ENCODE data around the gene SUPV3L1. TPM values are rescaled to one million over a fixed set of nuclear protein-coding genes. Genes with fewer than 3 reads are reported as not detected.

SUPV3L1 gene
- total and polyA plus RNA-seq, 9 of the 15 experiments (the other 6 are each of a cell fraction or from before 2014, with no cell fraction given), result 45.2 to 156 (median 92.6) TPM

- no peak for TF ChIP-seq PATZ1 (CRISPR knock-in tag; IDR thresholded peaks at IDR 0.05; ENCODE audit: borderline replicate concordance)
- TF ChIP-seq TRIM24 (IDR thresholded peaks at IDR 0.05), result no peak
- no peak for TF ChIP-seq RFX7 (CRISPR knock-in tag; IDR thresholded peaks at IDR 0.05)
- TF ChIP-seq ETV1 (tag; conservative IDR thresholded peaks at IDR 0.05; ENCODE audit: low read depth), result peak; percentile 52
- TF ChIP-seq ZNF174 (CRISPR knock-in tag; IDR thresholded peaks at IDR 0.05), result no peak
- TF ChIP-seq ZNF695 (CRISPR knock-in tag; IDR thresholded peaks at IDR 0.05), result no peak
- no peak for TF ChIP-seq POLR2A (conservative IDR thresholded peaks at IDR 0.05)
- TF ChIP-seq PHF21A (IDR thresholded peaks at IDR 0.05; ENCODE audit: borderline replicate concordance, low read depth), result no peak
- TF ChIP-seq ZNF436 (CRISPR knock-in tag; IDR thresholded peaks at IDR 0.05), result no peak
- no peak for TF ChIP-seq UBTF (IDR thresholded peaks at IDR 0.05; ENCODE audit: borderline replicate concordance in 1 of 2, low read depth in 2 of 2, low read length in 2 of 2)
- TF ChIP-seq GATAD2B (IDR thresholded peaks at IDR 0.05; ENCODE audit: borderline replicate concordance), result no peak
- TF ChIP-seq ZNF316 (IDR thresholded peaks at IDR 0.05), result peak; percentile 46
- no peak for TF ChIP-seq HCFC1 (IDR thresholded peaks at IDR 0.05; ENCODE audit: low read depth, low read length)
- TF ChIP-seq HOXB6 (CRISPR knock-in tag; IDR thresholded peaks at IDR 0.05; ENCODE audit: borderline replicate concordance), result no peak
- no peak for TF ChIP-seq FOXJ3 (CRISPR knock-in tag; IDR thresholded peaks at IDR 0.05)
- no peak for TF ChIP-seq ZSCAN32 (CRISPR knock-in tag; IDR thresholded peaks at IDR 0.05)
- TF ChIP-seq MAFF (IDR thresholded peaks at IDR 0.05; ENCODE audit: low read length), result peak; percentile 36; the same call in 1 of the 2 replicates
- TF ChIP-seq RBM34 (IDR thresholded peaks at IDR 0.05; ENCODE audit: borderline replicate concordance, insufficient read depth, low read length), result no peak
- TF ChIP-seq EP300 (IDR thresholded peaks at IDR 0.05; ENCODE audit: low read length), result 0 out of 2 replicates have a peak, but pooled peaks have one; percentile 11
- peak; percentile 27; the same call in 1 of the 2 replicates for TF ChIP-seq MAFG (tag; conservative IDR thresholded peaks at IDR 0.05)
- 0 out of 2 replicates have a peak, but pooled peaks have one; percentile 15 for TF ChIP-seq GABPA (tag; conservative IDR thresholded peaks at IDR 0.05; ENCODE audit: low read depth)
- no peak for TF ChIP-seq GTF2F1 (IDR thresholded peaks at IDR 0.05; ENCODE audit: low read depth, low read length)
- TF ChIP-seq DLX4 (CRISPR knock-in tag; IDR thresholded peaks at IDR 0.05), result no peak
- TF ChIP-seq PTTG1 (tag; IDR thresholded peaks at IDR 0.05; ENCODE audit: low read depth), result no peak
- TF ChIP-seq MAFK (IDR thresholded peaks at IDR 0.05; ENCODE audit: low read length), result peak; percentile 29; the same call in 1 of the 2 replicates
- TF ChIP-seq TEAD1 (CRISPR knock-in tag; IDR thresholded peaks at IDR 0.05), result no peak
- no peak for TF ChIP-seq ILF3 (IDR thresholded peaks at IDR 0.05; ENCODE audit: borderline replicate concordance)
Observed at GRCh38 chr10:69146759-69147158, 33.3 kb upstream of the SUPV3L1 start (continued).

Data from K562 (cell line).